Endometrial microvascular endothelial cells (primary cell): ENCODE results near the gene SGK2. TPM values are rescaled to one million over a fixed set of nuclear protein-coding genes. Genes with fewer than 3 reads are reported as not detected.

Experiments
- in situ Hi-C: cut with HindIII; loops from 2 replicates; pipeline ENCODE4 v1.10.0; 2017; ENCODE audit warnings: low sequenced_read_pairs, low pct_unique_long_range_greater_than_20kb; ENCODE audit errors: inconsistent ontology term
- total RNA-seq: library from RNA; depleted of rRNA; stranded (reverse); fragments of >200 nt; gene quantifications from one replicate; pipeline ENCODE4 v1.2.3, GENCODE V29; 2015; ENCODE audit errors: inconsistent ontology term

SGK2 gene
- total RNA-seq, result not detected

DNA sequence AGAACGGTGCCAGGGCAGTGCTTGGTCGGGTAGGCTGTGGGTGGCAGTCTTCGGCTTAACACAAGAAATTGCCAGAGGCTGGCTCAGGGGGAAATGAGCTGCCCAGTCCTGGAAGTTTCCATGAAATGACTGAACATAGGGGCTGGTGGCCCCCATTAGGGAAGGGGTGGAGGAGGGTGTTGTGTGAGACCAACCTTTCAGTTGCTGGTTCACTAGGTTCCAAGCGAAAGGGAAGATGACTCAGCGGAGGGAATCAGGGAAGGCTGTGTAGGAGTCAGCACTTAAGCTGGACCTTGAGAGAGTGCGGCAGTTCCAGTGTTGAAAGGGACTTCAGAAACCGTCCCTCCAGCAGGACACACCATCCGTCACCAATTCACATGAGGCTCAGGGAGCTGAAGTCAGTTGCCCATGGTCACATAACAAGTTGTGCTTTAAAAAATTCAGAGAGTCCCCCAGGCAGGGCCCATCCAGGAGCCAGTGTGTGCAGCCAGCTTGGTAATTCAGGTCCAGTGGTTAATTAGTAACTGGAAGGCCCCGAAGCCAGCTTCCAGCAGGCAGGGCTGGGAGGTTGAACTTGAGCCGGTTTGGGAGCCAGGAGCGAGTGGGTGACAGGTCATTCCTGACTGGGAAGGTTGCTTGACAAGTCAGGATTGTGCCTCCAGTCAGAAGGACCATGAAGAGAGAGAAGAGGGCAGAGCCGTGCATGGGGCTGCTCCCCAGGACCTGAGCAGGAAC, at the start of gene SGK2:
Gene SGK2 (plus strand): TSS at position 616 of the 735 bp plus-strand sequence. CDS start 7,469 bp downstream, outside the sequence.
- in situ Hi-C loops, result no loop called here

- in situ Hi-C loops, result no loop called here
Observed at GRCh38 chr20:43511879-43512278, 46.9 kb upstream of the SGK2 start.

DNA sequence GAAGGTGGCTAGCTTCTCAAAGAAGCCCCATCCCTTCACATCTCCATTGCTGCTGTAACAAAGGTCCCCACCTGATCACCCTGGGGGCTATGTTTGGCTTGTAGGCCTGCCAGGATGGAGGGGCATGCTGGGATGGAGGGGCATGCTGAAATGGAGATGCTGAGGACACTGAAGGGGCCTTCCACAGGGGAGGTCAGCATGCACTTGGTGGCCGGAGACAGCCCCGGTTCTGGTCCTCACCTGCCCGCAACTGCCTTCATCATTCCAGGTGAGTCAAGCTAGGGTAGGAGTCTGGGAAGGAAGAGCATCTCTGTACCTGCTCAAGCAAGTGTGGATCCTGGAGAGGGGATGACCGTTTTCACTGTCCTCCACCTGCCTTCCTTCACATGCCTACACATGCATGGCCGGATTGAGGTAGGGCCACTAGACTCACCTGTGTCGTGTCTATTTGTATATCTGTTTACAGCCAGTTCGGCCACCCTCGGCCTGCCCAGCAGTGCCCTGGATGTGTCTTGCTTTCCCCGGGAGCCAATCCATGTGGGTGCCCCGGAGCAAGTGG, 45.4 kb upstream of the SGK2 start:
- in situ Hi-C loops, result no loop called here

GRCh38 chr20:43513931-43514647, 44.7 kb upstream of the SGK2 start:
- in situ Hi-C loops, result no loop called here

DNA sequence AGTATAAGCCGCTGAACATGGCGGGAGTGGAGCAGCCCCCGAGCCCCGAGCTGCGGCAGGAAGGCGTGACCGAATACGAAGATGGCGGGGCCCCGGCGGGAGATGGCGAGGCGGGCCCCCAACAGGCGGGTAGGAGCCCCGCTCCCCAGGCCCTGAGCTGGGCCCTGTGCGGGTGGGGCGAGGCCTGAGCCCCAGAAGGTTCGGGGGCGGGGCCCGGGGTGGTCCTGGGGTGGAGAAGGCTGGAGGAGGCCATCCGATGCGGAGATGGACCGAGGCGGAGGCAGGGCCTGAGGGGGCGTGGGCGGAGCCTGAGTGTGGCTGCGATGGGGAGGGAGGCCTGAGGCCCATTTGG, 44.2 kb upstream of the SGK2 start:
- in situ Hi-C loops, result no loop called here

- in situ Hi-C loops, result no loop called here
Observed at GRCh38 chr20:43515628-43516027, 43.2 kb upstream of the SGK2 start.

- in situ Hi-C loops, result no loop called here
Observed at GRCh38 chr20:43516251-43516824, 42.5 kb upstream of the SGK2 start.

GRCh38 chr20:43520074-43520630, 38.7 kb upstream of the SGK2 start:
- in situ Hi-C loops, result no loop called here

DNA sequence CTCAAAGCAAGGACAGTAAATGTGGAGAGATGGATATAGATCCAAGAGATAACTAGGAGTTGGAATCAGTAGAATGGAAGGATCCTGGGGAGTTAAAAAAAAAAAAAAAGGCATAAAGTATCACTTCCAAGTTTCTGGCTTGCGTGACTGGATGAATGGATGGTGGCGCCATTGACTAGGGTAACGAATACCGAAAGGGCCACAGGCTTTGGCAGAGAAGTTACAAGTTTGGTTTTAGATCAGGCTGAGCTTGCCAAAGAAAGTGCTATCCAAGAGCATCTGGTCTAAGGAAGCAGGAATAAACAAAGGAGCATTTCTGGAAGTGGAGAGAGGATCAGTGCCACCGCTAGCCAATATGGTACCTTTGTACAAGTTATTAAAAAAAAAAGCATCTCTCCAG, 33.8 kb upstream of the SGK2 start:
- in situ Hi-C loops, result no loop called here

- in situ Hi-C loops, result no loop called here
Observed at GRCh38 chr20:43528258-43528875, 30.5 kb upstream of the SGK2 start.

DNA sequence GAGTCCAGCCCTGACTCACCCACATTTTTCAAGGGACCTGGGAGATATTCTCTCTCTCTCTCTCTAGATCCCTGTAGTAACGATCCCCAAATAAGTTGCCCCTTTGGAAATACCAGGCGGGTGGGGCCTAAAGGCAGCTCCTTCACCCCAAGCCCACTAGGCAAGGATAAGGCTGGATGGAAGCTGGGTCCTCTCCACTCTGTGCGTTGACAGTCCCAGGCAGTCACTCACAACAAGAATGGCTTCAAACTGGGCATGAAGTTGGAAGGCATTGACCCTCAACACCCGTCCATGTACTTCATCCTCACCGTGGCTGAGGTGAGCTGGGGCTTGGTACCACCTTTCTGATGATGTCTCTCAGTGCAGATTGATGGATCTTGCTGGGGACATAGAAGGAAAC, 29.8 kb upstream of the SGK2 start:
- in situ Hi-C loops, result no loop called here

GRCh38 chr20:43529457-43530153, 29.2 kb upstream of the SGK2 start:
- in situ Hi-C loops, result no loop called here

DNA sequence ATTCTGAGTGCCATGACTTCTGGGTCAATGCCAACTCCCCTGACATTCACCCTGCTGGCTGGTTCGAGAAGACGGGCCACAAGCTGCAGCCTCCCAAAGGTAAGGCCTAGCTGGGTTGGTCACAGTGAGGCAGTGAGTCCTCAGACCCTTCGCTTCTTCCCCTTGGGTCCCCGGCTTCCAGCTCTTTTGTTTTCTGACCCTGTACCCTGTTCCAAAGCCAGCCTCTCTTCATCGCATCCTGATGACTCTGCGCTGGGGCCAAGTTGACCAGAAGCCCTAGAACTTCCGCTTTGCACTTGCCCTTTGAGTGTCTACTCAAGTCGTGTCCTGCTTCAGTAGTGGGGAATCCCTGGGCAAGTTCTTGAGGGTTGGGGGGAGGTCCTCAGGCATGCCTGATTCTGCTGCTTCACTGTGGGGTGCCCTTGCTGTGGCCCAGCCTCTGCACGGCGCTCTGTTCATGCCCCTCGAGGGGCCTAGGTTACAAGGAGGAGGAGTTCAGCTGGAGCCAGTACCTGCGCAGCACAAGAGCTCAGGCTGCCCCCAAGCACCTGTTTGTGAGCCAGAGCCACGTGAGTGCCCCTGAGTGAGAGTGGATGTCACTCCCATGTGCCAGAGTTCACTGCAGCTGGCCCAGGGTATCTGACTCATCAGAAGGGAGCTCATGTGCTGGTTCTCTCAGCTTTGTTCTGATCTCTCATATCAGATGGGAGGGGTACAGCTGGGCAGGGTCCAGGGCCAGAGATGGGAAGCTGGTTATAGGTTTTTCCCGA, 28.3 kb upstream of the SGK2 start:
- in situ Hi-C loops, result no loop called here

DNA sequence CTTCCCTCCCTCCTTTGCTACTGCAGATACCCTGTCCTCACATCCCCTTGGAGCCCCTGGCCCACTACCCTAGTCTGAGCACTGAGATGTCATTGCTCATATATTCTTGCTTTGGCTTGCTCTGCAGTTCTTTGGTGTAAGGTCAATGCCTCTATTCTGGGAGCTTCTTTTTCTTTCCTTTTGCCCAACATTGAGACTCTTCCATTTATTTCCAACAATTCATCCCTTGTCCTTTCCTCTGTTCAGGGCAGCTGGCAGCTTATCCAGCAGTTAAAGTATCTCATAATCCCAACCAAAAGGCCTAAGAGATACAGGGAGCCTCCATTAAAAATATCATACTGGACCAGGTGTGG, 27.8 kb upstream of the SGK2 start:
- in situ Hi-C loops, result no loop called here

DNA sequence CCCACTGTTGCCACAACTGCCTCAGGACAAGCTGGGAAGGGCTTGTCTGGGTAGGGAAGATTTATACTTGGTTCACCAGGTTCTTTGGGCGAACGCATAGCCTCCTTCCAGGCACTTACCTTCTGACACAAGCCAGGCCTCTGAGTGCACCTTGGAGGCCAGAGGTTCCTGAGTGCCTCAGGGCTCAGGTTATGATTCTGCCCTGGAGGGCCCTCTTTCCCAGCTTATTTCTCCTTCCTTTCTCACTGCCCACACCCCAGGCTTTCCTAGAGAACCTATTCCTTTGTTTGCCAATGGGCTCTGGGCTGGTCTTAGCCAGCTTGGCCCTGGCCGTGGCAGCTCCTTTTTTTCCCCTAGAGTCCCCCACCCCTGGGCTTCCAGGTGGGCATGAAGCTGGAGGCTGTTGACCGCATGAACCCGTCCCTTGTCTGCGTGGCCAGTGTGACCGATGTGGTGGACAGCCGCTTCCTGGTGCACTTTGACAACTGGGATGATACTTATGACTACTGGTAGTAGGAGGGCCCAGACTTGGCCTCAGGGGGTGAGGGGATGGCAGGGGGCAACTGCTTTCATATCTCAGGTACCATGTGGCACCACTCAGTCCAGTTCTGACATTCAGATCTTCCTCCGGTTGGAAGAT, 26.3 kb upstream of the SGK2 start:
- in situ Hi-C loops, result no loop called here

DNA sequence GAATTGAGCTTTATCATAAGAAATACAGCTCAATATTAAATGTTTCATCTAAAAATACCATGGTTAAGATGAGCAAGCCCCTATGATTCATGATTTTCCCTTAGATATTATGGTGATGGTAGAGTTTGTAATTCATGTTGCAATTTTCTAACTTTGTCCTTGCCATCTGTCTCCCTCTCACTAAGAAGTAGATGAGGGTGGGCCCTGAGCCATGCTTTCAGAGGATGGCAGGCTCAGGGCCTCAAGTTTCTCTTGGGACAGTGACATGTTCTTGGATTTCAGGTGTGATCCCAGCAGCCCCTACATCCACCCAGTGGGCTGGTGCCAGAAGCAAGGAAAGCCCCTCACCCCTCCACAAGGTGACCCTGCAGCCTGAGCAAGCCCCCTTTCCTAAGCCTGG, 25.8 kb upstream of the SGK2 start:
- in situ Hi-C loops, result no loop called here

GRCh38 chr20:43534016-43534415, 24.8 kb upstream of the SGK2 start:
- in situ Hi-C loops, result no loop called here
